ENCODE measurements around the gene POLA1. TPM values are rescaled to one million over a fixed set of nuclear protein-coding genes. Genes with fewer than 3 reads are reported as not detected.

POLA1 gene
- total RNA-seq, 1 donor from 2014 or later: 76.5 TPM

GRCh38 chrX:25012433-25012735, 318.7 kb downstream of the POLA1 start:
- Mint-ChIP-seq H3K9me3 (no peaks in the 10 kb centered on the region), H3K4me1 (peaks cover 13% of the 10 kb centered on the region), H3K36me3 (ENCODE audit: low read depth) (no peaks in the 10 kb centered on the region), H3K27ac (ENCODE audit: unreplicated experiment) (no peak overlapping the region), H3K27me3 (ENCODE audit: low read depth) (peaks cover 96% of the 10 kb centered on the region), H3K4me3 (peak overlapping the region; percentile 76)
- no peak for DNase-seq (ENCODE audit: low read depth, low spot score)
- TF ChIP-seq, protein P1, sequence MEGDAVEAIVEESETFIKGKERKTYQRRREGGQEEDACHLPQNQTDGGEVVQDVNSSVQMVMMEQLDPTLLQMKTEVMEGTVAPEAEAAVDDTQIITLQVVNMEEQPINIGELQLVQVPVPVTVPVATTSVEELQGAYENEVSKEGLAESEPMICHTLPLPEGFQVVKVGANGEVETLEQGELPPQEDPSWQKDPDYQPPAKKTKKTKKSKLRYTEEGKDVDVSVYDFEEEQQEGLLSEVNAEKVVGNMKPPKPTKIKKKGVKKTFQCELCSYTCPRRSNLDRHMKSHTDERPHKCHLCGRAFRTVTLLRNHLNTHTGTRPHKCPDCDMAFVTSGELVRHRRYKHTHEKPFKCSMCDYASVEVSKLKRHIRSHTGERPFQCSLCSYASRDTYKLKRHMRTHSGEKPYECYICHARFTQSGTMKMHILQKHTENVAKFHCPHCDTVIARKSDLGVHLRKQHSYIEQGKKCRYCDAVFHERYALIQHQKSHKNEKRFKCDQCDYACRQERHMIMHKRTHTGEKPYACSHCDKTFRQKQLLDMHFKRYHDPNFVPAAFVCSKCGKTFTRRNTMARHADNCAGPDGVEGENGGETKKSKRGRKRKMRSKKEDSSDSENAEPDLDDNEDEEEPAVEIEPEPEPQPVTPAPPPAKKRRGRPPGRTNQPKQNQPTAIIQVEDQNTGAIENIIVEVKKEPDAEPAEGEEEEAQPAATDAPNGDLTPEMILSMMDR (conservative IDR thresholded peaks at IDR 0.05): no peak

DNA sequence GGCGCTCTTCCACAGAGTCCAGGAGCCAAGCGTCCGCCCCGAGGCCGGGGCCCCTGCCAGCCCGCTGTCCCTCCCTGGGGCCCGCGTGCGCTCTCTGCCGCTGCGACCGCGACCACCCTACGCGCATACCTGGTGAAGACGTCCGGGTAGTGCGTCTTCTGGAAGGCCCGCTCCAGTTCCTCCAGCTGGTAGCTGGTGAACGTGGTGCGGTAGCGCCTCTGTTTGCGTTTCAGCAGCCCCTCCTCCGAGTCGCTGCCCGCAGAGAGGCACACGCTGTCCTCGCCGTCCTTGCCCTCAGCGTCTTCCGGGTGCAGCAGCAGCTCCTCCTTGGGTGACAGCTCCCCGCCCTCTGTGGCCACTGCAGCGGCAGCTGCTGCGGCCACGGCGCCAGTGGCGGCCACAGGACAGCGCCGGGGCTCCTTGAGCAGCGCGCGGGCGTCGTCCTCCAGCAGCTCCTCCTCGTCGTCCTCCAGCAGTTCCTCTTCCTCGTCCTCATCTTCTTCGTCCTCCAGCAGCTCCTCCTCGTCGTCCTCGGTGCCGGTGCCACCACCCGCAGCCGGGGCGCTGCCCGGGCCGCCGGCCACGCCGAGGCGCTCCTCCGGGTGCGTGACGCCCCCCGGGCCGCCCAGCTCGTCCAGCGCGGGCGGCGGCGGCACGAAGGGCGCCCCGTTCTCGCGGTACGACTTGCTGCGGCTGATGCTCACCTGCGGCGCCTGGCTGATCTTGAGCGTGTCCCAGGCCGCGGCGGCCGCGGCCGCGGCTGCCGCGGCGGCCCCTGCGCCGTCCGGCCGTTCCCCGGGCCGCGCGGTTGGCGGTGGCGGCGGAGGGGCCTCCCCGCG, 319.3 kb downstream of the POLA1 start:
- H3K27me3 Mint-ChIP-seq (ENCODE audit: low read depth): peaks cover 96% of the 10 kb centered on the region
- H3K9me3 Mint-ChIP-seq: no peaks in the 10 kb centered on the region
- DNase-seq (ENCODE audit: low read depth, low spot score): no peak
- TF ChIP-seq, protein P1 (conservative IDR thresholded peaks at IDR 0.05): no peak
- no peaks in the 10 kb centered on the region for H3K36me3 Mint-ChIP-seq (ENCODE audit: low read depth)
- H3K4me1 Mint-ChIP-seq: peaks cover 17% of the 10 kb centered on the region
- no peak overlapping the region for H3K4me3 Mint-ChIP-seq
- H3K27ac Mint-ChIP-seq (ENCODE audit: unreplicated experiment): no peak overlapping the region

DNA sequence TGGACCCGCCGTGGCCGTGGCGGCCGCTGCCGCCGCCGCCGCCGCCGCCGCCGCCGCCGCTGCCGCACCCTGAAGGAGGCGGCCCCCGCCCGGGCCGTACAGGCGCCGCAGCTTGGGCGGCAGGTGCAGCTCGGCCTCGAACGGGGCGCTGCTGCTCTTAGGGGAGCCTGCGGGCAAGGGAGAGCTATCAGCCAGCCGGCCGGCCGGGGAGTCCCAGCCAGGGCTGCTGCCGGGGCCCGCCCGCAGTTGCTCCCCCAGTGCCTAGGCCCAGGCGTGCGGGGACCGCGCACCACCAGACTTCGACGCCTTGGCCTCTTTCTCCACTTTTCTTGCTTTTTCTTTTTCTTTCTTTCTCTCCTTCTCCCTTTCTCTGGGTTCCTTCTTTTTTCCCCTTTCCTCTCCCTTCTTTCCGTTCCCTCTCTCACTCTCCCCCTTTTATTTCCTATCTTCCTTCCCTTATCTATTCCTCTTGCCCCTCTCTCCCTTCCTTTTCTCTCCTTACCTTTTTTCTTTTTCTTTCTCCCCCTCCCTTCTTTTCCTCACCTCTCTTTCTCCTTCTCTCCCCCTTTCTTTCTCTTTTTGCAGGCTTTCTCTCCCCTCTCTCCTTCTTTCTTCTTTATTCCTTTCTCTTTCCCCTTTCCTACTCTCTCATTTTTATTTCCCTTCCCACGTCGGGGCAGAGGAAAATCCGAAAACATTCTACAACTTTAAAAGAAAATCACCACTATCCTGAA, 320.1 kb downstream of the POLA1 start:
- DNase-seq (ENCODE audit: low read depth, low spot score): no peak
- Mint-ChIP-seq H3K4me3 (peak overlapping the region; percentile 3), H3K27ac (ENCODE audit: unreplicated experiment) (no peak overlapping the region), H3K36me3 (ENCODE audit: low read depth) (no peaks in the 10 kb centered on the region), H3K4me1 (peaks cover 17% of the 10 kb centered on the region), H3K27me3 (ENCODE audit: low read depth) (peaks cover 96% of the 10 kb centered on the region), H3K9me3 (no peaks in the 10 kb centered on the region)
- TF ChIP-seq, protein P1 (conservative IDR thresholded peaks at IDR 0.05): no peak

DNA sequence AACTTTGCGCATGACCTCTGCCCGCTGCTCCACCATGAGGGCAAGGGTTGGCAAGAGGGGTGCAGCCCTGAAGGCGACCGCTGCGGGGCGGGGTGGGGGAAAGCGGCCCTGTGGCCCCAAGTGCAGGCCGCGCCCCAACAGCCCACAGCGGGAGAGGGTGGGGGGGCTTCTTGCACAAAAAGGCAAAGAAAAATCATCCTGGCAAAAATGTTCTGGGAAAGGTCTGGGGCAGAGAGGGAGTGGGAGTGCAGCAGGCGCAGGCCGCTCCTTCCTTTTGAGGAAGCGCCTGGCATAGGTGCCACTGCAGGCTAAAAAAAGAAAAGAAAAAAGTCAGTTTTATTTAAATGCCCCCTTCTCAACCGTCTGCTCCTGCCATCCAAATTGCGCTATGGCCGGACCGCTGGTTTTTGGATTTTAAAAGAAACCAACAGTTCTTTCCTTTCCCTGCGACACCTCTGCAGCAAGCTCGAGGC, 320.7 kb downstream of the POLA1 start:
- H3K4me3 Mint-ChIP-seq: peak overlapping the region; percentile 3
- H3K27me3 Mint-ChIP-seq (ENCODE audit: low read depth): peaks cover 96% of the 10 kb centered on the region
- TF ChIP-seq, protein P1 (conservative IDR thresholded peaks at IDR 0.05): no peak
- no peaks in the 10 kb centered on the region for H3K9me3 Mint-ChIP-seq
- no peak for DNase-seq (ENCODE audit: low read depth, low spot score)
- peaks cover 17% of the 10 kb centered on the region for H3K4me1 Mint-ChIP-seq
- H3K36me3 Mint-ChIP-seq (ENCODE audit: low read depth): no peaks in the 10 kb centered on the region
- no peak overlapping the region for H3K27ac Mint-ChIP-seq (ENCODE audit: unreplicated experiment)

GRCh38 chrX:25015486-25016360, 322.0 kb downstream of the POLA1 start, which contains the start of gene ARX:
Gene ARX (minus strand): TSS chrX:25015965. CDS start chrX:25015737, 228 bp downstream.
- H3K36me3 Mint-ChIP-seq (ENCODE audit: low read depth): no peaks in the 10 kb centered on the region
- TF ChIP-seq, protein P1 (conservative IDR thresholded peaks at IDR 0.05): no peak
- H3K9me3 Mint-ChIP-seq: no peaks in the 10 kb centered on the region
- peaks cover 27% of the 10 kb centered on the region for H3K4me1 Mint-ChIP-seq
- H3K27ac Mint-ChIP-seq (ENCODE audit: unreplicated experiment): no peak within 1 kb of the TSS
- peak; percentile 72 for DNase-seq (ENCODE audit: low read depth, low spot score)
- H3K4me3 Mint-ChIP-seq: peak within 1 kb of the TSS; percentile 61
- H3K27me3 Mint-ChIP-seq (ENCODE audit: low read depth): peaks cover 95% of the 10 kb centered on the region
